ENCODE results near the gene CHST11. TPM values are rescaled to one million over a fixed set of nuclear protein-coding genes. Genes with fewer than 3 reads are reported as not detected.

CHST11 gene
- total RNA-seq, 1 experiment from 2014 or later = 6.7 TPM

DNA sequence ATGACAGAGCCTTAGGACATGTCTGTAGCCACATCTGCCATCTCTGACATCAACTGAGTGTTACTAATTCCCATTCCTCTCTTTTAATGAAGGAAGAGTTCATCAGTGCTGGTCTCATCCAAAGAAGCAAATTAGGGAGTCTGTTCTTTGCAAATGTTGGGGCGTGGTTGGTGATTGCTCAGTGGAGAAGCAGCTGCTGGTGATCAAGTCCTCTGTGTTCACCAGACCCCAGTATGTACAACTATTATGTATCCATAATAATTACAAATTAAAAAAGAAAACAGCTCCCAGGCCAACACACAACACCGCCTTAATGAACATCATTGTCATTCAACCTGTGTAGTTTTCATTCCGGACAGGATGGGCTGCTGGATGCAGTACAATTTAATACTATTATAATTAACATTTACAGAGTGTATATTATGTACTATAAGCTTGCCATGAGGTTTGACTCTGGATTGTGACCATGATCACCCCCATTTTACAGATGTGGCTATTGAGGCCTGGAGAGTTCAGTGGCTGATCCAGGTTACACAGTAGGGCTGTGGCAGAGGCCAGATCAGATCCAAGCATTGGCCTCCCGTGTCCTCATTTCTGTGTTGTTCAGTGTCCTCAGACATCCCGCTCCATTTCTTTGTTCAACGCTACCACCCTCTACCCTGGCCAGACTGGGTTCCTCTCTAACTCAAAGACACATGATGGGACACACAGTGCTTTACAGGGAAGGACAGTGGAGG, 179.0 kb downstream of the CHST11 start:
- H3K14ac ChIP-seq (ENCODE audit: insufficient read depth, low read length) = no peak overlapping the region
- DNase-seq = no peak
- H4K8ac ChIP-seq (replicated peaks; ENCODE audit: insufficient read length, low read depth, low read length) = no peak overlapping the region
- H3K27ac Mint-ChIP-seq = no peak overlapping the region
- no peaks in the 10 kb centered on the region; the same call in 1 of the 2 replicates for H3K4me1 ChIP-seq (ENCODE audit: insufficient read depth, low read length)
- no peak overlapping the region for H2BK20ac ChIP-seq (ENCODE audit: low read depth, low read length, poor library complexity, severe bottlenecking)
- no peak overlapping the region for H3K4ac ChIP-seq (ENCODE audit: low read depth, low read length)
- H3K9me3 Mint-ChIP-seq = peaks cover 0 to 3% of the 10 kb centered on the region in 2 experiments; a peak in 2 of 5 replicates
- no peak overlapping the region for H2BK5ac ChIP-seq (ENCODE audit: insufficient read length, low read length)
- H3K27me3 ChIP-seq (ENCODE audit: insufficient read depth, low read length) = no peaks in the 10 kb centered on the region
- TF ChIP-seq CTCF (conservative IDR thresholded peaks at IDR 0.05) = no peak
- H3K23me2 ChIP-seq (ENCODE audit: insufficient read length, low read depth, low read length, poor library complexity, severe bottlenecking) = no peaks in the 10 kb centered on the region
- H3T11ph ChIP-seq (ENCODE audit: low read length) = no peak overlapping the region
- H2AFZ ChIP-seq (ENCODE audit: low read length) = no peak overlapping the region
- H4K91ac ChIP-seq (ENCODE audit: insufficient read length, low read depth, low read length) = no peak overlapping the region
- H3K4me2 ChIP-seq (ENCODE audit: insufficient read depth, insufficient read length, low read length) = no peak overlapping the region
- H2AK5ac ChIP-seq (ENCODE audit: insufficient read length, low read length) = no peak overlapping the region
- H3K56ac ChIP-seq (ENCODE audit: insufficient read length, low read depth, low read length) = no peak overlapping the region
- no peak overlapping the region for H2BK12ac ChIP-seq (ENCODE audit: insufficient read length, low read depth, low read length)
- no peaks in the 10 kb centered on the region for H4K20me1 ChIP-seq (ENCODE audit: control insufficient read depth, insufficient read depth, insufficient read length)
- no peak overlapping the region for H4K5ac ChIP-seq (ENCODE audit: insufficient read length, low read depth, low read length)
- H3K4me1 Mint-ChIP-seq = peaks cover 21 to 23% of the 10 kb centered on the region in 2 experiments
- H3K27me3 Mint-ChIP-seq (ENCODE audit: low read depth) = peaks cover 5% of the 10 kb centered on the region
- H3K9me3 ChIP-seq (ENCODE audit: control insufficient read depth, low read depth, low read length) = no peaks in the 10 kb centered on the region
- H3K79me2 ChIP-seq (ENCODE audit: insufficient read depth, low read length) = no peaks in the 10 kb centered on the region
- no peak overlapping the region for H3K4me3 Mint-ChIP-seq
- H3K79me1 ChIP-seq (ENCODE audit: insufficient read depth, low read depth, low read length, poor library complexity, severe bottlenecking) = no peaks in the 10 kb centered on the region
- H3K27ac ChIP-seq (ENCODE audit: insufficient read length, low read depth, low read length) = no peak overlapping the region
- no CpG with 5 or more reads among the region's 6 CpGs for WGBS (ENCODE audit: extremely low coverage, insufficient read length, low lambda C conversion rate)
- no peak overlapping the region for H2BK15ac ChIP-seq (ENCODE audit: low read depth, low read length)
- H3K23ac ChIP-seq (ENCODE audit: insufficient read length, low read depth, low read length) = no peak overlapping the region
- H2BK120ac ChIP-seq (ENCODE audit: low read depth, low read length, poor library complexity, severe bottlenecking) = no peak overlapping the region
- no peak overlapping the region for H3K18ac ChIP-seq (ENCODE audit: insufficient read length, low read depth, low read length)
- no peaks in the 10 kb centered on the region; a peak in 1 of 7 replicates for H3K36me3 Mint-ChIP-seq (ENCODE audit: insufficient read depth in 1 of 3, low read depth in 3 of 3)
- H3K9ac ChIP-seq (ENCODE audit: extremely low read depth, insufficient read length, low read length) = no peak overlapping the region
